Tibial artery (tissue), 4 donors: Measurements from ENCODE around the gene CRCP.
A peak's percentile ranks its signal among the peaks of the same experiment; 100 is the strongest.
"Not testable (repeated sequence)": the region's sequence is repeated elsewhere in the genome, so short reads cannot be mapped to it uniquely, and the experiment has no call there.

ENCODE experiments used
- DNase-seq, 2 donors: peaks; one replicate each; pipeline ENCODE4 v3.0.0-alpha.2; 2019
- H3K27ac ChIP-seq, 2 donors: fragments of 200-600 bp; sonication (generic) in 1 of 2; 1 replicate in 1 of 2; 2 replicates in 1 of 2; pipeline ENCODE4 v1.5.1; 2018 to 2019; ENCODE audit warnings: mild to moderate bottlenecking in 1 of 2
- H3K27me3 ChIP-seq, 2 donors: fragments of 200-600 bp; sonication (generic) in 1 of 2; one replicate each; pipeline versions ENCODE4 v1.5.1 to v1.6.0; 2016 to 2019
- H3K36me3 ChIP-seq, 3 donors: fragments of 200-600 bp; sonication (generic) in 2 of 3; one replicate each; pipeline ENCODE4 v1.5.1; 2016 to 2019; ENCODE audit warnings: mild to moderate bottlenecking in 2 of 3
- H3K4me1 ChIP-seq, 4 donors: fragments of 200-600 bp; sonication (generic) in 2 of 4; 1 replicate in 3 of 4; 2 replicates in 1 of 4; pipeline ENCODE4 v1.5.1; 2016 to 2019
- H3K4me3 ChIP-seq, 2 donors: fragments of 200-600 bp; sonication (generic) in 1 of 2; 1 replicate in 1 of 2; 2 replicates in 1 of 2; pipeline ENCODE4 v1.5.1; 2018 to 2019; ENCODE audit warnings: mild to moderate bottlenecking in 2 of 2
- H3K9me3 ChIP-seq, 3 donors: fragments of 200-600 bp; sonication (generic) in 1 of 3; one replicate each; pipeline ENCODE4 v1.5.1; 2016 to 2019
- CTCF ChIP-seq, 2 experiments: fragments of 200-600 bp in 1 of 2; fragments of 450-650 bp in 1 of 2; IDR thresholded peaks; one replicate each; pipeline ENCODE4 v1.5.1; 2017 to 2019; ENCODE audit warnings: antibody characterized with exemption in 2 of 2, mild to moderate bottlenecking in 1 of 2, moderate library complexity in 1 of 2
- intact Hi-C: fragments of 100-400 bp; cut with DNase I; formaldehyde crosslinking; loops from one replicate; pipeline ENCODE4 v1.15.0; 2023; ENCODE audit warnings: low total_unique reads

Gene CRCP

DNA sequence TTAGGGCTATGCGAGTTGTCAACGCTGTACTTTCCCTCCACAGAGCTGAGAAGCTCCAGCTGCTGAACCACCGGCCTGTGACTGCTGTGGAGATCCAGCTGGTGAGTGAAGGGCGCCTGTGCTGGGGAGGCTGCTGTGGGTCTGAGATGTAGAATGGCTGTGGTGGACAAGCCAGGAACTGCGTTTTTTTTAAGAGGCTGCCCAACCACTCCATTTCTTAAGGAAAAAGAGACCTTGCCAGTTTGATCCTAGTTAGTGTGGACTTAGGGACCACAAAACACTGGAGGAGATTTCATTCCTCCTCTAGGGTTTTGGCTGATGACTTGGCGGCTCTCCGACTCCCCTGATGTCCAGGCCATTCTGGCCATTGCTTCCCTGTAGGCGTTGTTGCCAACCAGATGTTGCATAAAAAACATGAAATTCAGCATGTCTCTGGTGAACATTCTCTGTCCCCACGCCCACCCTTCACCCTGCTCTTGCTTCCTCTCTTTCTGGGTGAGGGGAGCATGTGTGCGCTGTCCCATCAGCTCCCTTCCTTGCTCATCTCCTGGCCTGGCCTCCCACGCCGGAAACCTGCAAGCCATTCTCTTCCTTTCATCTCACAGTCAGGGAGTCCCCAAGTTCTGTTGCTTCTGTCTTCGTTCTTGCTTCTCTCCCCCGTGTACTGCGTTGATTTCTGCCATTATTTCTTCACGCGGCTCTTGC, 30.9 kb downstream of the CRCP start:
- Histone ChIP-seq H3K4me3 (no peak overlapping the region), H3K4me1 (peaks cover 0 to 3% (median 0%) of the 10 kb centered on the region in 4 donors), H3K9me3 (no peaks in the 10 kb centered on the region), H3K27ac (no peak overlapping the region), H3K36me3 (peaks cover 18 to 73% (median 52%) of the 10 kb centered on the region in 3 donors), H3K27me3 (no peaks in the 10 kb centered on the region)
- TF ChIP-seq CTCF (IDR thresholded peaks at IDR 0.05) = no peak
- peak; percentile 66 to 70 for DNase-seq
- intact Hi-C loops = no loop called here

DNA sequence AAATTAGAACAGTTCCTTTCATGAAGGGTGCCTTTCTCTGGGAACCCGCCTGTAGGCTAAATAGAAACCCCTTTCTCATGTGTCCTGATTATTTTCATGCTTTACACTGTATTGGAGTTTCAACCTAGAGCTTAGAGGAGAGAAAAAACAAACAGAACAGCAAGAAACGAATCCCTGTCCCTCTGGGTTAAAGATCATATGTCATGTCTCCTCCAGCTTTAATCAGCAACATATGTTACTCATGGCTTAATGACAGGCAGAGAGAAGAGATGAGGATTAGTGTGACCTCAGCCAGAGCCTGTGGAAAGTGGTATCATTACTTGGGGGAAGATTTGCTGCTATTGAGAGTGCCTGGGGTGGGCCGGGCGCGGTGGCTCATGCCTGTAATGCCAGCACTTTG, 32.1 kb downstream of the CRCP start:
- H3K27me3 ChIP-seq = no peaks in the 10 kb centered on the region
- H3K27ac ChIP-seq = no peak overlapping the region
- peaks cover 18 to 74% (median 51%) of the 10 kb centered on the region in 3 donors for H3K36me3 ChIP-seq
- no peak for TF ChIP-seq CTCF (IDR thresholded peaks at IDR 0.05)
- H3K4me1 ChIP-seq = peaks cover 0 to 11% (median 0%) of the 10 kb centered on the region in 4 donors
- intact Hi-C loops = no loop called here
- no peak for DNase-seq
- no peaks in the 10 kb centered on the region for H3K9me3 ChIP-seq
- no peak overlapping the region for H3K4me3 ChIP-seq

DNA sequence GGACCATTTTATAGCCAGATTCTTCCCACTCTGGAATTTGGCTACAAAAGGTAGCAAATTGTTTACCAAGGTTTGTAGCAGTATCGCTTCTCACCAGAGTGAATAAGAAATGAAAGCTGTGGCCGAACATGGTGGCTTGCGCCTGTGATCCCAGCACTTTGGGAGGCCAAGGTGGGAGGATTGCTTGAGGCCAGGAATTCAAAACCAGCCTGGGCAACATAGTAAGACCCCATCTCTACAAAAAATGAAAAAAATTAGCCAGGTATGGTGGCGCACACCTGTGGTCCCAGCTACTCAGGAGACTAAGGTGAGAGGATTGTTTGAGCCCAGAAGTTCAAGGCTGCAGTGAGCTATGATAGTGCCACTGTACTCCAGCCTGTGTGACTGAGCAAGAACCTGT, 33.0 kb downstream of the CRCP start:
- H3K9me3 ChIP-seq, DNase-seq, H3K27ac ChIP-seq, H3K27me3 ChIP-seq, H3K4me3 ChIP-seq, intact Hi-C loops: not testable (repeated sequence)
- H3K4me1 ChIP-seq = peaks cover 0 to 18% (median 4%) of the 10 kb centered on the region in 4 donors
- peaks cover 11 to 73% (median 48%) of the 10 kb centered on the region in 3 donors for H3K36me3 ChIP-seq

DNA sequence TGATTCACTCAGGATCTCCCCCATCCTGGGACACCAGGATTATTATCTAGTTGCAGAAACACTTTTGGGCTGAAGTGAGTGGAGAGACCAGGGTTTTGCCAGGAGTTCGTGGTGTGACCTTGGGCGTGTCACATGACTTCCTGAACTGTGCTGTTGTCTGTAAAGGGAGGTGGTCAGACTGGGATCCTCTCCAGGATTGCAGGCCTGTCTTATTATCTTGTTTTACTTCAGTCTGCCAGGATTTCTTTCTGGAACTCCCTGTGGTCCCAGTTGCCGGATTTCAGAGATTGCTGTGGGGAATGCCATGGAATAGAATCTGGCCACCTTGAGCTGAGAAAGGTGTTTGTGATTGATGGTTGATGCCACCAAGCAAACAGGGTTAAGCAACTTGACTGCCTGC, 35.8 kb downstream of the CRCP start:
- peaks cover 0 to 19% (median 4%) of the 10 kb centered on the region in 4 donors for H3K4me1 ChIP-seq
- no peaks in the 10 kb centered on the region for H3K9me3 ChIP-seq
- H3K27me3 ChIP-seq = no peaks in the 10 kb centered on the region
- peak; percentile 79 to 84 for DNase-seq
- peaks cover 27 to 65% (median 51%) of the 10 kb centered on the region in 3 donors for H3K36me3 ChIP-seq
- intact Hi-C loops = no loop called here
- no peak for TF ChIP-seq CTCF (IDR thresholded peaks at IDR 0.05)
- H3K27ac ChIP-seq = peak overlapping the region; percentile 23 to 33
- H3K4me3 ChIP-seq = no peak overlapping the region

- peaks cover 46 to 68% (median 54%) of the 10 kb centered on the region in 3 donors for H3K36me3 ChIP-seq
- H3K4me3 ChIP-seq = no peak overlapping the region
- no peaks in the 10 kb centered on the region for H3K9me3 ChIP-seq
- peak overlapping the region; percentile 8 to 51 for H3K27ac ChIP-seq
- TF ChIP-seq CTCF (IDR thresholded peaks at IDR 0.05) = no peak
- intact Hi-C loops = no loop called here
- no peaks in the 10 kb centered on the region for H3K27me3 ChIP-seq
- peaks cover 0 to 19% (median 4%) of the 10 kb centered on the region in 4 donors for H3K4me1 ChIP-seq
- DNase-seq = no peak
Observed at GRCh38 chr7:66152371-66153191, 37.9 kb downstream of the CRCP start.

DNA sequence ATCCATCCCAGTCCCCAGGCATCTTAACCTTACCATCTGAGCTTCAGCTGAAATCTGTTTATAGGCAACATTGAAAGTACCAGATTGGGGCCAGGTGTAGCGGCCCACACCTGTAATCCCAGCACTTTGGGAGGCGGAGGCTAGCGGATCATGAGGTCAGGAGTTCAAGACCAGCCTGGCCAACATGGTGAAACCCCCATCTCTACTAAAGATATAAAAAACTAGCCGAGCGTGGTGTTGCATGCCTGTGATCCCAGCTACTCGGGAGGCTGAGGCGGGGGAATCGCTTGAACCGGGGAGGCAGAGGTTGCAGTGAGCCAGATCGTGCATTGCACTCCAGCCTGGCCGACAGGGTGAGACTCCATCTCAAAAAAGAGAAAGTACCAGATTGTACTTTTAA, 39.0 kb downstream of the CRCP start:
- Histone ChIP-seq H3K36me3 (peaks cover 57 to 69% (median 58%) of the 10 kb centered on the region in 3 donors), H3K4me3 (no peak overlapping the region), H3K9me3 (no peaks in the 10 kb centered on the region), H3K4me1 (peaks cover 0 to 19% (median 4%) of the 10 kb centered on the region in 4 donors), H3K27me3 (no peaks in the 10 kb centered on the region), H3K27ac (no peak overlapping the region)
- intact Hi-C loops = no loop called here
- TF ChIP-seq CTCF (IDR thresholded peaks at IDR 0.05) = no peak
- DNase-seq = no peak

GRCh38 chr7:66156035-66156434, 41.4 kb downstream of the CRCP start:
- H3K4me3 ChIP-seq, H3K27me3 ChIP-seq, H3K27ac ChIP-seq, H3K9me3 ChIP-seq, DNase-seq, intact Hi-C loops: not testable (repeated sequence)
- peaks cover 0 to 11% (median 4%) of the 10 kb centered on the region in 4 donors for H3K4me1 ChIP-seq
- H3K36me3 ChIP-seq = peaks cover 57 to 70% (median 58%) of the 10 kb centered on the region in 3 donors
